AG04450 (cell line): ENCODE data around the gene SRPK3. TPM values are rescaled to one million over a fixed set of nuclear protein-coding genes. Genes with fewer than 3 reads are reported as not detected.

ENCODE experiments used
- CTCF ChIA-PET: fragments of 300-600, 350-600 bp; formaldehyde crosslinking; extraction: SDS; loops from one replicate; lab custom pipeline; 2022; ENCODE audit warnings: antibody characterized with exemption, inconsistent platforms; lab: Charles Lee
- POLR2A ChIA-PET: fragments of 350-600 bp; formaldehyde crosslinking; extraction: SDS; loops from one replicate; lab custom pipeline; 2021; ENCODE audit warnings: antibody characterized with exemption, inconsistent platforms; lab: Yijun Ruan, JAX
- DNase-seq: peaks from one replicate; pipeline ENCODE4 v3.0.0-alpha.2; 2011; ENCODE audit warnings: low read depth, low spot score
- H3K27ac ChIP-seq: one replicate; pipeline ENCODE4 v1.5.1; 2012; ENCODE audit warnings: low read depth, low read length, control low read depth
- H3K27me3 ChIP-seq: one replicate; pipeline ENCODE4 v1.6.0; 2012; ENCODE audit warnings: low read length; ENCODE audit not compliant: control insufficient read depth, insufficient read depth
- H3K4me3 ChIP-seq: 2 replicates; pipeline ENCODE4 v1.5.1; 2011; ENCODE audit warnings: mild to moderate bottlenecking, low read depth, low read length, control low read depth
- H3K9me3 ChIP-seq: 2 replicates; pipeline ENCODE4 v1.5.1; 2012; ENCODE audit warnings: low read length; ENCODE audit not compliant: control insufficient read depth, insufficient read depth
- CTCF ChIP-seq: IDR thresholded peaks from 2 replicates; pipeline ENCODE4 v1.5.1; 2011; ENCODE audit warnings: low read depth, low read length, control low read depth, inconsistent platforms
- polyA plus RNA-seq: library from polyadenylated mRNA; depleted of rRNA; stranded (reverse); fragments of >200 nt; gene quantifications from 2 replicates; pipeline ENCODE4 v1.2.3, GENCODE V29; 2011

Gene SRPK3
- polyA plus RNA-seq, 1 experiment: 0.27 TPM

GRCh38 chrX:153770601-153771414 lies 10.0 kb upstream of the SRPK3 start:
- POLR2A ChIA-PET: no interaction called here
- Histone ChIP-seq H3K4me3 (no peak overlapping the region), H3K9me3 (no peaks in the 10 kb centered on the region), H3K27ac (no peak overlapping the region), H3K27me3 (no peaks in the 10 kb centered on the region)
- DNase-seq: no peak
- CTCF ChIA-PET: no interaction called here
- TF ChIP-seq CTCF: no peak

- TF ChIP-seq CTCF: no peak
- POLR2A ChIA-PET: no interaction called here
- Histone ChIP-seq H3K4me3 (no peak overlapping the region), H3K9me3 (no peaks in the 10 kb centered on the region), H3K27ac (no peak overlapping the region), H3K27me3 (no peaks in the 10 kb centered on the region)
- DNase-seq: no peak
- CTCF ChIA-PET: no interaction called here
Observed at GRCh38 chrX:153771415-153772315, 9.2 kb upstream of the SRPK3 start.

- DNase-seq: no peak
- no peak for TF ChIP-seq CTCF
- no peaks in the 10 kb centered on the region for H3K9me3 ChIP-seq
- no peak overlapping the region for H3K4me3 ChIP-seq
- POLR2A ChIA-PET: no interaction called here
- CTCF ChIA-PET: no interaction called here
- no peak overlapping the region for H3K27ac ChIP-seq
- H3K27me3 ChIP-seq: no peaks in the 10 kb centered on the region
Observed at GRCh38 chrX:153772316-153773217, 8.3 kb upstream of the SRPK3 start.

- no peak overlapping the region for H3K4me3 ChIP-seq
- H3K9me3 ChIP-seq: no peaks in the 10 kb centered on the region
- ChIA-PET CTCF (no interaction called here), POLR2A (no interaction called here)
- no peaks in the 10 kb centered on the region for H3K27me3 ChIP-seq
- no peak for DNase-seq
- H3K27ac ChIP-seq: no peak overlapping the region
- no peak for TF ChIP-seq CTCF
Observed at GRCh38 chrX:153773218-153773611, 7.6 kb upstream of the SRPK3 start.
